GM13976 (cell line): ENCODE results near the gene ZNF593.

ENCODE experiments used
- DNase-seq: peaks from one replicate; pipeline ENCODE4 v3.0.0; 2012; ENCODE audit warnings: low spot score
- CTCF ChIP-seq: IDR thresholded peaks from 2 replicates; pipeline ENCODE4 v1.5.1; 2012; ENCODE audit warnings: borderline replicate concordance, mild to moderate bottlenecking; ENCODE audit not compliant: insufficient read depth; ENCODE audit errors: extremely low read depth, missing control alignments, control extremely low read depth
- in situ Hi-C: fragments of 300-500 bp; cut with MboI; formaldehyde crosslinking; loops from one replicate; pipeline ENCODE4 v1.12.0; 2022; ENCODE audit warnings: low sequenced_read_pairs, mixed read lengths, inconsistent platforms; ENCODE audit not compliant: unreplicated experiment

Gene ZNF593

DNA sequence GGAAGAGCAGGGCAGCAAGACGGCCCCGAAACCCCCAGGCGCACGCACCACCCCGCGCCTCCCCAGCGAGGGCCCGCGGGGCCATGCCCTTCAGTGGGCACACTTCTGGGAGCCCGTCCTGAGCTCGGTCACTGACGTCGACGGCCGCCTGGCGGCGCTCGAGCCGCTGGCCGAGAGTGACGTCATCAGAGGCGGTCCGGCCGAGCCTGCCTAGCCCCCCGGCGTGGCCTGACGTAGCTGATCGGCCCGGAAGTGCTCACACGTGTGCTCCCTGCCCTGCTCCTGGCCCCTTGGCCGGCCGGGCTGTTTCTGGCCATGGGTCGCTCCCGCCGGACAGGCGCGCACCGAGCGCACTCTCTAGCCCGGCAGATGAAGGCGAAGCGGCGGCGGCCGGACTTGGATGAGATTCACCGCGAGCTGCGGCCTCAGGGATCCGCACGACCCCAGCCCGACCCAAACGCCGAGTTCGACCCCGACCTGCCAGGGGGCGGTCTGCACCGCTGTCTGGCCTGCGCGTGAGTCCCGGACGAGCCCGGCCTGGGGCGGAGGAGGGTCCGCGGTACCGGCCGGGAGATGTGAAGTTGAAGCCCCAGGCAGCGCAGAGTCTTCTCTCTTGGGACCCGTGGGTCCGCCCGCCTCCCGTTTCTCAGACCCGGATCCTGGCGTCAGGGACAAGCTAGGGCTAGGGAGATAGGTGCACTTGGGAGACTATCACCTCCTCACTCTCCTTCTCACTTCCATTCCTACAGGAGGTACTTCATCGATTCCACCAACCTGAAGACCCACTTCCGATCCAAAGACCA is at the start of gene ZNF593:
TSS of gene ZNF593 (plus strand) at position 240 of the 803 bp plus-strand sequence. CDS start at position 316, 76 bp downstream.
- TF ChIP-seq CTCF, result peak; percentile 97
- in situ Hi-C loops, result no loop called here
- peak; percentile 100 for DNase-seq

DNA sequence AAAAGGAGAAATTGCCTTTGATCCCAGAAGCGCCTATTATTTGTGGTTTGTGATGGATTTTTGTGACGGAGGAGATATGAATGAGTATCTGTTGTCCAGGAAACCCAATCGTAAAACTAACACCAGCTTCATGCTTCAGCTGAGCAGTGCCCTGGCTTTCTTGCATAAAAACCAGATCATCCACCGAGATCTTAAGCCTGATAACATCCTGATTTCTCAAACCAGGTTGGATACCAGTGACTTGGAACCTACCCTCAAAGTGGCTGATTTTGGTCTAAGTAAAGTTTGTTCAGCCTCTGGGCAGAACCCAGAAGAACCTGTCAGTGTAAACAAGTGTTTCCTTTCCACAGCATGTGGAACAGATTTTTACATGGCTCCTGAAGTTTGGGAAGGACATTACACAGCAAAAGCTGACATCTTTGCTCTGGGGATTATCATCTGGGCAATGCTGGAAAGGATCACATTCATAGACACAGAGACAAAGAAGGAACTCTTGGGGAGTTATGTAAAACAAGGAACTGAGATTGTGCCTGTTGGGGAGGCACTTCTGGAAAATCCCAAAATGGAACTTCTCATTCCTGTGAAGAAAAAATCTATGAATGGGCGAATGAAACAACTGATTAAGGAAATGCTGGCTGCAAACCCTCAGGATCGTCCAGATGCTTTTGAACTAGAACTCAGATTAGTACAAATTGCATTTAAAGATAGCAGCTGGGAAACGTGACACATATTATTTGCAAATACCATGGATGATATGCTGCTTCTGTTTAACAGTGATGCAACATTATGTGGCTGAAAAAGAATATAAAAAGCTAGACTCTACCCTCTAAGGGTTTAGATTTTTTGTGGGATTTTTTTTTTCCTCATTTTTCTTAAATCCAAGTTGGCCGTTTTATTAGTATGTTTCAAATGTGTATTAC is 47.6 kb upstream of the ZNF593 start:
- in situ Hi-C loops, result no loop called here
- DNase-seq, result no peak
- TF ChIP-seq CTCF, result no peak

DNA sequence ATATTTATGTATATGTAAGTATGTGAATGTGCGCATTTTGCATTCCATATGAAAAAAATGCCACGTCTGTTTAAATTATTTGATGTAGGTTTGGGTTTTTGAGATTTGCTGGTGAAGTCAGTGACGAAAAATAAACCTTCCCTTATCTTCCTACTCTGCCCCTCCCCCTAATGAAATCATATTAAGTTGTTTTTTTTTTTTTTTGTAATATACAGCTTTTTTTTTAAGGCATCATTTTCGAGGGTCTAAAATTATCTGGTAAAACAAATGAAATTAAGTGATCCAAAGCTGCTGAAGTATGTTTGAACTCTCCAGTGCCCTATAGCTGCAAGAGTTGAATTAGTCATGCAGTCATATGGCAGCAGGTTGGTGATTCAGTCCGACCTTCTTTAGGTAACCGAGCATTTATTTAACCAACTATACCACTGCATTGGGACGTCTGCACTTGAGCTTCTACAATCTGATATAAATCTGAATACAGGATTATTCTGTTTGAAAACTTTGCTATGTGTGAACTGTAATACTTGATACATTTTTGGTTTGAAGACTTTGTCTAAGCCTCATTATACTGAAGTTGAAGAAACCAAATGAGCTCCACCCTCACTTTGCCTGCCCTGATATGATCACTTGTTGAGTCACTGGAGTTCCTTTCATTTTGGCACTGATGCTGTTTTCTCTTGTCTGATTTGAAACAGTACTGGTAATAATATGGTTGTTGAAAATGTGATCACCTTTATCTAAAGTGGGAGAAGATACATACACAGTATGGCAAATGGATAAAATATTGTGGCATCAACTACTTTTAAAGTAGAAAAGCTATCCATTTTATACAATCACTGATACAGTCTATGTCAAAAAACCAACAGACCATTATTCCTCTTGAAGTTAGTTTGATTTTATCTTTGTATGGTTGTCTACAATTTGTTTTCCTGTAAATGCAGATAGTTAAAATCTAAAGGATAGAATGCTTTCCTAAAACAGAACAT is 46.4 kb upstream of the ZNF593 start:
- in situ Hi-C loops, result no loop called here
- no peak for DNase-seq
- no peak for TF ChIP-seq CTCF

DNA sequence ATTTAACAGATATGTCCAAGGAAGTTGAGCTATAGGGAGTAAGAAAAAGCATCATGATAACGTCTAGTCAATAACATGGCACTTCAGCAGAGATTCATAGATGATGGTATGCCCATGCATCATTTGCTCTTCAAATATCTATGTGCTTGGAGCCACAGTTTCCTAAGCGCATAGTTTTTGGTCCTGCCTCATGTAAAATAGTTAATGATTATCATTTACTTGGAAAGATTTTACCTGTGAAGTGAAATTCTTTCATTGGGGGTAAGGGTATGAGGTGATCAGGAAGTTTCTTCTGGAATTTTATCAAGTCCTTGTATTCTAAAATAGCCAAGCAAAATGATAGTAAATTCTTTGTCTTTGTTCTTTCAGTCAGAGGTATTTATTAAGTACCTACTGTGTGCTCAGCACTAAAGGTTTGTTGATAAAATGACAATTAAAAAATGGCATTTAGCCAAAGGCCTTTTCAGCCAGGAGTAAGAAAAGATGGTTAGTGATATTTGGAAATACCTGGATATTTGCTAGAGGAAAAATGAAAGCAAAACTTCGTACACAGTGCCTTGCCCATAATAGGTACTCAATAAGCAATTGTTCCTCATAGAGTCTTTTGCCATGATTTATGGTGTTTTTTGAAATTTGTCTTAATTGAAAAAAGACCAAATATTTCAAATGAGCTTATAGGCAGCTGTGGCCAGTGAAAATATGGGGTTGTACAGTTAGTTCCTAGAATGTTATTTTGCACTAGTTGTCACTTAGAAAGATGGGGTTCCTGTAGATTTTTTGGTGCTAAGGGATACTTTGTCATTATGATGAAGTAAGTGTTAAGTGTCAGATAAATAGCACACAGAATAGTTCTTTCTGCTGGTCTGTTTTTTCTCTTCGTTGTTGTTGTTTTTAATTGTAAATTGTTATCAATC is 45.0 kb upstream of the ZNF593 start:
- in situ Hi-C loops, result no loop called here
- no peak for DNase-seq
- TF ChIP-seq CTCF, result no peak

DNA sequence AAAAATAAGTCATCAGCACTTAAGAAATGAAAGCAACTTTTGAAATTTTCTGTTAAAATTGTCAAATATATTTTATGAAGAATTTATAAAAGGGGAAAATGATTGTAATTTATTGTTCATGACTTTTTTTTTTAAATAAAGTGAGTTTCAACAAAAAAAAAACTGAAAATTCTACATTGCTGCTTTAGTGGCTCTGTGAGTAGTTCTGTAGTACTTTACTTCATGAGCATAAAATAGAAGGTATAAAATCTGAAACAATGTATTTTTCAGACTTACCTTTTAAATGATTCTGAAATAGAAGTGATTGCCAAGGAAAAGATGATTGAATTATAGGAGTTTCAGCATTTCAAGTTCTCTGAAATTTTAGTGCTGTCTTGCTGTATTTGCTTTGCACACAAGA is 44.3 kb upstream of the ZNF593 start:
- in situ Hi-C loops, result no loop called here
- no peak for DNase-seq
- no peak for TF ChIP-seq CTCF
